NCI-H748 treated with DMSO at 0.1 percent for 48 hours (cell line): ENCODE data around the gene RPL29.
A peak's percentile ranks its signal among the peaks of the same experiment; 100 is the strongest.

Source experiments
- DNase-seq: peaks from one replicate; lab custom pipeline; 2025; lab: John Stamatoyannopoulos, UW

RPL29 gene

GRCh38 chr3:51962854-51963530 lies 32.7 kb downstream of the RPL29 start:
- no peak for DNase-seq

- no peak for DNase-seq
These were observed 33.8 kb downstream of the RPL29 start for GRCh38 chr3:51961602-51962569.

GRCh38 chr3:51961011-51961410 lies 34.7 kb downstream of the RPL29 start:
- no peak for DNase-seq

GRCh38 chr3:51960386-51960785 lies 35.3 kb downstream of the RPL29 start:
- no peak for DNase-seq

- no peak for DNase-seq
These were observed 36.0 kb downstream of the RPL29 start for GRCh38 chr3:51959651-51960050.

GRCh38 chr3:51958603-51959521 lies 36.8 kb downstream of the RPL29 start:
- DNase-seq, result no peak

- no peak for DNase-seq
These were observed 38.0 kb downstream of the RPL29 start for GRCh38 chr3:51957520-51958205.

GRCh38 chr3:51955893-51956770 lies 39.6 kb downstream of the RPL29 start:
- no peak for DNase-seq

- no peak for DNase-seq
These were observed 40.4 kb downstream of the RPL29 start, which contains the start of gene GPR62 for GRCh38 chr3:51955175-51955892. Gene GPR62, plus strand, starts transcription at chr3:51955381. Its CDS starts 272 bp downstream, at chr3:51955653.

GRCh38 chr3:51954713-51955112 lies 41.0 kb downstream of the RPL29 start:
- DNase-seq, result no peak

- no peak for DNase-seq
These were observed 41.6 kb downstream of the RPL29 start for GRCh38 chr3:51954105-51954504.

- peak; percentile 7 for DNase-seq
These were observed 42.2 kb downstream of the RPL29 start for GRCh38 chr3:51953445-51953844.

GRCh38 chr3:51950899-51951298 lies 44.8 kb downstream of the RPL29 start:
- no peak for DNase-seq

- DNase-seq, result no peak
These were observed 46.6 kb downstream of the RPL29 start for GRCh38 chr3:51949121-51949520.

- no peak for DNase-seq
These were observed 47.6 kb downstream of the RPL29 start for GRCh38 chr3:51948016-51948580.

GRCh38 chr3:51947215-51947900 lies 48.3 kb downstream of the RPL29 start:
- no peak for DNase-seq

- DNase-seq, result no peak
These were observed 48.9 kb downstream of the RPL29 start for GRCh38 chr3:51946796-51947195.

- no peak for DNase-seq
These were observed 49.6 kb downstream of the RPL29 start for GRCh38 chr3:51945926-51946705.
